ENCODE results near the gene HDAC4.
"Not testable (repeated sequence)": the region's sequence is repeated elsewhere in the genome, so short reads cannot be mapped to it uniquely, and the experiment has no call there.

HDAC4 gene
- long read RNA-seq, partial matches to known transcripts = 16 of 79 reads
- long read RNA-seq, other reads (novel, unspliced or antisense) = 63 of 79 reads

GRCh38 chr2:239400596-239401066 is at the start of gene HDAC4:
HDAC4 (minus strand) TSS chr2:239401020; CDS start chr2:239352699, 48,321 bp downstream.
- no peak for TF ChIP-seq GABPA (IDR thresholded peaks at IDR 0.05; ENCODE audit: low read depth)
- no peak for TF ChIP-seq CTCF (IDR thresholded peaks at IDR 0.05; ENCODE audit: insufficient read depth, low read length)
- TF ChIP-seq SPI1 (IDR thresholded peaks at IDR 0.05; ENCODE audit: borderline replicate concordance, low read depth) = no peak
- no peak for TF ChIP-seq REST (IDR thresholded peaks at IDR 0.05; ENCODE audit: insufficient replicate concordance, low read depth)
- TF ChIP-seq POLR2AphosphoS5 (IDR thresholded peaks at IDR 0.05; ENCODE audit: low read depth) = no peak
- no peak for DNase-seq (ENCODE audit: low read depth in 1 of 2, low spot score in 1 of 2)
- Histone ChIP-seq H3K27ac (replicated peaks) (peak within 1 kb of the TSS; percentile 98), H3K4me3 (replicated peaks; ENCODE audit: insufficient read depth, low read length) (peak within 1 kb of the TSS; percentile 60), H3K27me3 (ENCODE audit: insufficient read depth, poor library complexity, severe bottlenecking) (no peaks in the 10 kb centered on the region)

GRCh38 chr2:239449468-239449867 is 48.6 kb upstream of the HDAC4 start:
- not testable (repeated sequence) for H3K4me3 ChIP-seq (replicated peaks; ENCODE audit: insufficient read depth, low read length); H3K27ac ChIP-seq (replicated peaks); H3K27me3 ChIP-seq (ENCODE audit: insufficient read depth, poor library complexity, severe bottlenecking); DNase-seq (ENCODE audit: low read depth in 1 of 2, low spot score in 1 of 2)

GRCh38 chr2:239445771-239446524 is 45.1 kb upstream of the HDAC4 start:
- H3K27me3 ChIP-seq (ENCODE audit: insufficient read depth, poor library complexity, severe bottlenecking) = no peaks in the 10 kb centered on the region
- DNase-seq (ENCODE audit: low read depth in 1 of 2, low spot score in 1 of 2) = no peak
- peak overlapping the region; percentile 32 for H3K27ac ChIP-seq (replicated peaks)
- no peak overlapping the region for H3K4me3 ChIP-seq (replicated peaks; ENCODE audit: insufficient read depth, low read length)
- TF ChIP-seq CTCF (IDR thresholded peaks at IDR 0.05; ENCODE audit: insufficient read depth, low read length) (no peak), SPI1 (IDR thresholded peaks at IDR 0.05; ENCODE audit: borderline replicate concordance, low read depth) (no peak), POLR2AphosphoS5 (IDR thresholded peaks at IDR 0.05; ENCODE audit: low read depth) (no peak), GABPA (IDR thresholded peaks at IDR 0.05; ENCODE audit: low read depth) (no peak), REST (IDR thresholded peaks at IDR 0.05; ENCODE audit: insufficient replicate concordance, low read depth) (no peak)

GRCh38 chr2:239444626-239445577 is 44.1 kb upstream of the HDAC4 start:
- peak; percentile 75 to 92 for DNase-seq (ENCODE audit: low read depth in 1 of 2, low spot score in 1 of 2)
- 0 out of 2 replicates have a peak, but pooled peaks have one; percentile 17 for TF ChIP-seq POLR2AphosphoS5 (IDR thresholded peaks at IDR 0.05; ENCODE audit: low read depth)
- TF ChIP-seq REST (IDR thresholded peaks at IDR 0.05; ENCODE audit: insufficient replicate concordance, low read depth) = no peak
- TF ChIP-seq SPI1 (IDR thresholded peaks at IDR 0.05; ENCODE audit: borderline replicate concordance, low read depth) = no peak
- Histone ChIP-seq H3K27me3 (ENCODE audit: insufficient read depth, poor library complexity, severe bottlenecking) (no peaks in the 10 kb centered on the region), H3K4me3 (replicated peaks; ENCODE audit: insufficient read depth, low read length) (no peak overlapping the region), H3K27ac (replicated peaks) (peak overlapping the region; percentile 32; the same call in 1 of the 2 replicates)

Data from HL-60 (cell line).